ENCODE results near the gene SLCO2A1.

SLCO2A1 gene

DNA sequence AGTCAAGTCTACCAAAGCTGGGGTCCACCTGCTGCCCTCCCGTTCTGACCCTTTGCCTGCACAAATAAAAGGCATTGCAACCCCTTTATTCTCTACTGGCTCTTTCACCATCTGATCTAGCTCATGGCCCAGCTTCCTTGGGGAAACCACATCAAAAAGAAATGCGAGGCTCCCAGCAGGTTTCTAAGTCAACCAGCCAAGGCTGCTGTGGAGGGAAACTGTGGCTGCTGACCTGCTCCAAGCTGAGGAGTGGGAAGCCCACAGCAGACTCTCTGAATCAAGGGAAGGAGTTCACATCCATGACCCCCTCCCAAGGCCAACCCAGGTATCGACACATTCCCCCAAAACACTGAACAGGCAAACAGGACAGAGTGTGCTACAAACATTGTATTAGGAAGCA lies 25.2 kb upstream of the SLCO2A1 start:
- DNase-seq (ENCODE audit: low read depth): no peak
- TF ChIP-seq, protein P1, sequence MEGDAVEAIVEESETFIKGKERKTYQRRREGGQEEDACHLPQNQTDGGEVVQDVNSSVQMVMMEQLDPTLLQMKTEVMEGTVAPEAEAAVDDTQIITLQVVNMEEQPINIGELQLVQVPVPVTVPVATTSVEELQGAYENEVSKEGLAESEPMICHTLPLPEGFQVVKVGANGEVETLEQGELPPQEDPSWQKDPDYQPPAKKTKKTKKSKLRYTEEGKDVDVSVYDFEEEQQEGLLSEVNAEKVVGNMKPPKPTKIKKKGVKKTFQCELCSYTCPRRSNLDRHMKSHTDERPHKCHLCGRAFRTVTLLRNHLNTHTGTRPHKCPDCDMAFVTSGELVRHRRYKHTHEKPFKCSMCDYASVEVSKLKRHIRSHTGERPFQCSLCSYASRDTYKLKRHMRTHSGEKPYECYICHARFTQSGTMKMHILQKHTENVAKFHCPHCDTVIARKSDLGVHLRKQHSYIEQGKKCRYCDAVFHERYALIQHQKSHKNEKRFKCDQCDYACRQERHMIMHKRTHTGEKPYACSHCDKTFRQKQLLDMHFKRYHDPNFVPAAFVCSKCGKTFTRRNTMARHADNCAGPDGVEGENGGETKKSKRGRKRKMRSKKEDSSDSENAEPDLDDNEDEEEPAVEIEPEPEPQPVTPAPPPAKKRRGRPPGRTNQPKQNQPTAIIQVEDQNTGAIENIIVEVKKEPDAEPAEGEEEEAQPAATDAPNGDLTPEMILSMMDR (IDR thresholded peaks at IDR 0.05; ENCODE audit: low read depth, low read length, missing control alignments): no peak
- H3K4me3 ChIP-seq (ENCODE audit: low read depth, low read length): no peak overlapping the region

DNA sequence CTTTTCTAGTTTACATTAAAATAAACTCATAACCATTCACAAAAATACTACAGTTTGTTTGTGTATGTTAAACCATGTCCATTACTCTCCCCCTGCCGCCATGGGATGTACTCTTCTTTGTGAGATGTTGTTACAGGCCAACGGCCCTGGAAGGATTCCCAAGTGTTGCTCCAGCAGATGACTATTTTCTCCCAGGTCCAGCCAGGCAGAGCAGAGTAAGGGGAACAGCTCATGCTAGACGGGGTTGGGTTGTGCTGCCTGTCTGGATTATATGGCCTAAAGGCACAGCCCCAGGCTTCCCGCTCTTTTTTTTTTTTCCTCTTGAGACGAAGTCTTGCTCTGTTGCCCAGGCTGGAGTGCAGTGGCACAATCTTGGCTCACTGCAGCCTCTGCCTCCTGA lies 24.5 kb upstream of the SLCO2A1 start:
- no peak overlapping the region for H3K4me3 ChIP-seq (ENCODE audit: low read depth, low read length)
- DNase-seq (ENCODE audit: low read depth): no peak

DNA sequence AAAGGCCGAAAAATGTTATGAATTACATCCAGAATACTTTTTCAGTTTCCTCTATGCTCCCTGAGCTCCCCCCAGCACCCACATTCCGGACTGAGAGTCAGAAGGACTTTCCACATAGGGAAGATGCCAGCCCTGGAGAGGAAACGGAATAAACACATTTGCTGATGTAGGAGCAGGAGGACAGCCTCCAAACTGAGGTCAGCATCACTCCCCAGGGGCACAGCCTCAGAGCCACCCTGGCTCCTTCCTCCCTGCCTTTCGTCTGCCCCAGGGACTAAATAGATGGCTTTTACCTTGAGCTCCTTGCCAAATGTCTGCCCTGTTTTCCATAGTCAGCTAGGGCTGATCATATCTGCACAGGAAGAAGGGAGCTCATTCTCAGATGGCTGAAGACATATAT lies 22.6 kb upstream of the SLCO2A1 start:
- no peak for DNase-seq (ENCODE audit: low read depth)
- TF ChIP-seq, protein P1 (IDR thresholded peaks at IDR 0.05; ENCODE audit: low read depth, low read length, missing control alignments): no peak
- H3K4me3 ChIP-seq (ENCODE audit: low read depth, low read length): no peak overlapping the region

More for the DNA sequence above, 24.5 kb upstream of the SLCO2A1 start:
- TF ChIP-seq, protein P1 (IDR thresholded peaks at IDR 0.05; ENCODE audit: low read depth, low read length, missing control alignments): no peak

DNA sequence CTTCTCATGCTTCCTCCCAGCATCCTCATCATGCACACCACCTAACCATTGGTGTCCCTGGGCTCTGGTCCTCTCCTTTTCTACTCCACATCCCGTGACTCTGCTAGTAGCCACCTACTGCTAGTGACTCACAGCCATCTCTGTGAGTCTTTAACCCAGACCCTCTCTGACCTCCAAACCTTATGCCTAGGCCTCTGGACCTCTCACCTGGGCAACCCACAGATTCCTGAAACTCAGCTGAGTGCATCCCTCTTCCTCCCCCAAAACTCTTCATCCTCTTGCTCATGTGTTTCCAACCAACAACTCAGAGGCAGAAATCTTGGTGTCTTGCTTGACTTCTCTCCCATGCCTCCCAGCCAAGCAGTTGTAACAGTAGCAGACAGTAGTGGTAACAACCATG lies 20.0 kb upstream of the SLCO2A1 start:
- no peak overlapping the region for H3K4me3 ChIP-seq (ENCODE audit: low read depth, low read length)
- TF ChIP-seq, protein P1 (IDR thresholded peaks at IDR 0.05; ENCODE audit: low read depth, low read length, missing control alignments): no peak
- DNase-seq (ENCODE audit: low read depth): no peak

DNA sequence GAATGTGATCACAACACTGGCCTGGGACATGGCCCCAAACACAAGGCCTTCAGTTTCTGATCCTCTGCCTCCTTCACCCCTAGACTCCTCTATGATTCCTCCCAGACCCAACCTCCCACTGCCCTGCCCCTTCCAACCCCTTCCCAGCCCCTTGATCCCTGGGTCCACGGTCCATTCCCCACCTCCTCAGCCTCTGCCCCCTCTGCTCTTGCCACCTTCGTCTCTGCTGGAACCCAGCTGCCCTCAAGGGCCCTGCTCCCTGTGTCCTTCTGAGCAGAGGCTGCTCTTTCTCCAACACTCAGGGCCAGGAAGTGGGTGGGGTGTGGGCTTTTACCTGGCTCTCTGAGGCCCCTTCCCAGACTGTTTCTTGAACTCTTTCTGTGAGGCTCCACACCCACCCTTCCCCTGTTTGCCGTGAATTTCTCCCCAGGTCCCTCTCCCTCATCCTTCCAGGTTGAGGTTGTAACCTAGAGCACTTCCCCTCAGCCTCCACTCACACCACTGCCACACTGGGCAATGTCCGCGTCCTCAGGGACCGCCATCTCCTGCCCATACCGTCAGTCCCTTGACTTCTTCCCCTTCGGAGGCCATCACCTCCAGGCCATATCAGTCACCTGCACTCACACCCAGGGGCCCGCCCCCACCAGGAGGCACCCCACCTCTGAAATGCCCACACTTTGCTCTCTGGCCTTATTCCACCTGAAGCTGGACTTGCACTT lies 18.7 kb upstream of the SLCO2A1 start:
- DNase-seq (ENCODE audit: low read depth): no peak
- no peak overlapping the region for H3K4me3 ChIP-seq (ENCODE audit: low read depth, low read length)
- TF ChIP-seq, protein P1 (IDR thresholded peaks at IDR 0.05; ENCODE audit: low read depth, low read length, missing control alignments): no peak

DNA sequence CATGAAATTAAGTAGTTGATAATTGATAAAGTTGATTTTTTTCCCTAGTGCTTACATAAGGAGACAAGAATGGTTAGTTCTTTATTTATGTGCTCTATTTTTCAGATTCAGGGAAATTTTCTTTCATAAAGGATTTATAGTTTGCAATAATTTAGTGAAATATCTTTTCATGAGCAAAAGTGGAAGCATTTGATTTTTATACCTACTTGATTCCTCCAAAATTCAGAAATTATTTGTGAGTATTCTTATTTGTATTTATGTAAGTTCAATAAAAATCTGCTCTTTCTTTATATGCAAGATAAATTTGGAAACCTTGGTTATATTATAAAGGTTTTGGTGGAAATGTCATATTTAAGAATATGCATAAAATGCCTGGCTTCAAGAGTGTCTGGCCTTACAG lies 14.7 kb upstream of the SLCO2A1 start:
- TF ChIP-seq, protein P1 (IDR thresholded peaks at IDR 0.05; ENCODE audit: low read depth, low read length, missing control alignments): no peak
- no peak overlapping the region for H3K4me3 ChIP-seq (ENCODE audit: low read depth, low read length)
- DNase-seq (ENCODE audit: low read depth): no peak

DNA sequence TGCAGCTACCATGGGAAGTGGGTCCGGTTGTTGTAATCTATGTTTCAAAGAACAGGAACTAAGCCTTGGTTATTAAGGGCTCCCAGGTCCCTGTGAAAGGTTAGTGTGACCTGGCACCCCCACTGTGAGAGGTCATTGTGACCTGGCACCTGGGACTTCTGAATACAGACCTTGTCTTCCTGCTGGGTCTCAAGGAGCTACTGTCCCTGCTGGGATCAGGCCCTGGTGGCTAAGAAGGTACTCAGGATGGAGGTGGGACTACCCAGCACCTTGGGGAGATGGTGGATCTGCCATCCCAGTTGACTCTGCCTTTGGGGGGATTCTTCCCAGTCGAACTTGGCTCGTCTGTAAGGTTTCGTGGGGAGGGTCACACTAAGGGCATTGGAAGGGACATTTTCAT lies 10.3 kb upstream of the SLCO2A1 start:
- TF ChIP-seq, protein P1 (IDR thresholded peaks at IDR 0.05; ENCODE audit: low read depth, low read length, missing control alignments): no peak

More for the DNA sequence above, 10.3 kb upstream of the SLCO2A1 start:
- no peak for DNase-seq (ENCODE audit: low read depth)
- no peak overlapping the region for H3K4me3 ChIP-seq (ENCODE audit: low read depth, low read length)

Measured in GM12864 (cell line).